ENCODE data around the gene IZUMO1.

IZUMO1 gene

GRCh38 chr19:48756686-48757085, 10.0 kb upstream of the IZUMO1 start:
- no peak for FAIRE-seq

GRCh38 chr19:48756212-48756611, 9.5 kb upstream of the IZUMO1 start:
- no peak for FAIRE-seq

- FAIRE-seq = no peak
These were observed 9.1 kb upstream of the IZUMO1 start for GRCh38 chr19:48755787-48756186.

- no peak for FAIRE-seq
These were observed 8.5 kb upstream of the IZUMO1 start, which contains the start of gene FGF21 for GRCh38 chr19:48755084-48755641. TSS of gene FGF21 (plus strand) at chr19:48755524. CDS start at chr19:48756237, 713 bp downstream.

- FAIRE-seq = no peak
These were observed 6.0 kb upstream of the IZUMO1 start, which contains the start of gene FUT1 for GRCh38 chr19:48752496-48753365. TSS of gene FUT1 (minus strand) at chr19:48752641. CDS start at chr19:48751281, 1,360 bp downstream.

- FAIRE-seq = no peak
These were observed 5.3 kb upstream of the IZUMO1 start for GRCh38 chr19:48751845-48752495.

- no peak for FAIRE-seq
These were observed 4.2 kb upstream of the IZUMO1 start for GRCh38 chr19:48750771-48751504.

- no peak for FAIRE-seq
These were observed 3.6 kb upstream of the IZUMO1 start for GRCh38 chr19:48750351-48750750.

GRCh38 chr19:48749571-48750198, 3.0 kb upstream of the IZUMO1 start:
- FAIRE-seq = no peak

GRCh38 chr19:48746110-48746509, 599 bp downstream of the IZUMO1 start:
- no peak for FAIRE-seq

GRCh38 chr19:48745208-48745995, 1.3 kb downstream of the IZUMO1 start:
- FAIRE-seq = no peak

- FAIRE-seq = no peak
These were observed 4.6 kb downstream of the IZUMO1 start for GRCh38 chr19:48742096-48742495.

GRCh38 chr19:48741129-48741999, 5.3 kb downstream of the IZUMO1 start:
- no peak for FAIRE-seq

GRCh38 chr19:48740164-48740972, 6.3 kb downstream of the IZUMO1 start, which contains the start of gene RASIP1:
TSS of gene RASIP1 (minus strand) at chr19:48740610. CDS start at chr19:48740282, 328 bp downstream.
- FAIRE-seq = no peak

GRCh38 chr19:48739404-48740163, 7.1 kb downstream of the IZUMO1 start:
- FAIRE-seq = no peak

GRCh38 chr19:48738557-48739403, 7.9 kb downstream of the IZUMO1 start:
- FAIRE-seq = no peak

- no peak for FAIRE-seq
These were observed 9.2 kb downstream of the IZUMO1 start for GRCh38 chr19:48737360-48737998.
